Right lobe of liver (tissue), 4 donors: Measurements from ENCODE around the gene PAFAH1B1.

Experiments
- CTCF ChIP-seq, 4 donors: fragments of 200-600 bp in 3 of 4; fragments of 450-650 bp in 1 of 4; IDR thresholded peaks; one replicate each; pipeline versions ENCODE4 v1.5.1 to v1.8.0; 2016 to 2022; ENCODE audit warnings: antibody characterized with exemption in 4 of 4, mild to moderate bottlenecking in 2 of 4
- POLR2A ChIP-seq: fragments of 450-650 bp; IDR thresholded peaks from one replicate; pipeline ENCODE4 v1.6.1; 2017; ENCODE audit warnings: antibody characterized with exemption, mild to moderate bottlenecking
- donor health status: DM: no; HTN: no; CAD: no.
- donor health status: DM: no; HTN: no; CAD: no.
- donor health status: DM: no; HTN: yes; CAD: no.

- TF ChIP-seq CTCF (IDR thresholded peaks at IDR 0.05), result no peak
- no peak for TF ChIP-seq POLR2A
These were observed 106.6 kb downstream of the PAFAH1B1 start for GRCh38 chr17:2700030-2700490.
